HPDE6-E6E7 (cell line): Measurements from ENCODE around the gene CHD2.
"Not testable (repeated sequence)": the region's sequence is repeated elsewhere in the genome, so short reads cannot be mapped to it uniquely, and the experiment has no call there.

Experiments
- DNase-seq: peaks from one replicate; pipeline ENCODE4 v3.0.0; 2011; ENCODE audit warnings: missing footprints; ENCODE audit errors: extremely low spot score

Gene CHD2

GRCh38 chr15:93019090-93019489, 119.0 kb downstream of the CHD2 start:
- DNase-seq: no peak

GRCh38 chr15:93019971-93020370, 119.8 kb downstream of the CHD2 start:
- no peak for DNase-seq

DNA sequence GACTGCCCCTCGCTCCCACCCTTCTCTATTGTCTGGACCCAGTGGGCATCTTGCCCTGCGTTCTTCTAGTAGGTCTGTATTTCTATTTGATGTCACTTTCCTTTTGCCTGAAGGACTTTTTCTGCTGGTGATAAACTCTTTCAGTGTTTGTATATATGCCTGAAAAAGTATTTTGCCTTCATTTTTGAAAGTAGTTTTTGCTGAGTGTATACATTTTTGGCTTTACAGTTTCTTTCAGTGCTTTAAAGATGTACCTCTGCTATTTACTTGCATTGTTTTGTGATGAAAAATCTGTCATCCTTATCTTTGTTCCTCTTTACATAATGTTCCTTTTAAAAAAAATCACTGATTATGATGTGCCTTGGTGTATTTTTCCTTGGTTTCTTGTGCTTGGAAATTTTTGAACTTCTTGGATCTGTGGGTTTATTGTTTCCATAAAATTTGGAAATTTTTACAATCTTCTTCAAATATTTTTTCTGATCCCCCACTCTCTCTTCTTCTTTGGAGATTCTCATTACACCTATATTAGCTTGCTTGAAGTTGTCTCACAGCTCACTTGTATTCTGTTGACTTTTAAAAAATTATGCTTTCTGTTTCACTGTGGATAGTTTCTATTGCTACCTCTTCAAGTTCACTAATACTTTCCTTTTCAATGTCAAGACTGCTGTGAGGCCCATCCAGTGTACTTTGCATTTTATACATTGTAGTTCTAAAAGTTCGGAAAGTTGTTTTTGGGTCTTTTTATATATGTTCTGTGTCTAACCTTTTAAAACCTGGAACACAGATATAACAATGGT, 121.0 kb downstream of the CHD2 start:
- DNase-seq: no peak

DNA sequence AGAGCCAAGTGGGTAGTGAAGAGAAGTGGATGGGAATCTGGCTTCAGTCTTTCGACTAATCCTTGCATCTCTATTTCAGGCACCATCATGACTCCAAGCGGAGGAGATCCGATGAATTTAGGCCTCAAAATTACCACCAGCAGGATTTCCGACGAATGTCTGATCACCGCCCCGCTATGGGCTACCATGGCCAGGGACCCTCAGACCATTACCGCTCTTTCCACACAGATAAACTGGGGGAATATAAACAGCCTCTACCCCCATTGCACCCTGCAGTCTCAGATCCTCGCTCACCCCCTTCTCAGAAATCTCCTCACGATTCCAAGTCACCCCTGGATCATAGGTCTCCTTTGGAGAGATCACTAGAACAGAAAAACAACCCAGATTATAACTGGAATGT, 124.2 kb downstream of the CHD2 start:
- no peak for DNase-seq

GRCh38 chr15:93024716-93025624, 124.8 kb downstream of the CHD2 start:
- DNase-seq: no peak

DNA sequence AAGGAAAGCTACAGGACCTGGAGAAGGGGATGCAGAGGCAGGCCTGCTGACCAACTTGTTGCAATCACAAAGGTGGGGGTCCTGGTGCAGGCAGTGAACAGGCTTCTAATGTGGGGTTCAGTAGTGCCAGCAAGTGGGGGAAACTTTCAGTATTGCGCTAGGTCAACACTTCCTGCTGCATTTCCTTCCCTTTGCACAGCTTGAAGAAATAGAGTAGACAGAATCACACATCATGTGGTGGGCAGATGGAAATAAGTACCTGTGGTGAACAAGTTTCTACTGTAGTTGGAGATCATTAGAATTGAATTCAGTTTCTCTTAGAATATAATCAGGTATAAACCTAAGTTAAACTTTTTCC, 125.5 kb downstream of the CHD2 start:
- no peak for DNase-seq

DNA sequence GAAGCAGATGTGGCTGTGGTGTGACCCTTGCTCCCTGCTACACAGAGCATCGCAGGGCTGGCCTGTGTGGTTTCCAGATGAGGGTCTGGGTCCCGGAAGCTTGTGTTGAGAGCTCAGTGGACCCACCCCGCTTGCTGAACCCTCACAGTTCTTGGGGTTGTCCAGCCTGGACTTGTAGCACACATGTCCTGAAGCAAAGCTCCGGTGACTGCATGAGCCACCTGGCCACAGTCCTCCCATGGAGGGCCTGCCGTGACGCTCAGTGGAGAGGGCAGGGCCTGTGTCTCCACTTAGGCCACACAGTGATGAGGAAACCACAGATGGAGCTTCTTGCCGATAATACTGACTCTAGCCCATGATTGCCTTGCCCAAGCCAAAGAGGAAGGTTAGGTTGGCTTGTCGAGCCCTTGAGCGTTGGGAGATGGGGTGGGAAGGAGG, 126.3 kb downstream of the CHD2 start:
- no peak for DNase-seq

DNA sequence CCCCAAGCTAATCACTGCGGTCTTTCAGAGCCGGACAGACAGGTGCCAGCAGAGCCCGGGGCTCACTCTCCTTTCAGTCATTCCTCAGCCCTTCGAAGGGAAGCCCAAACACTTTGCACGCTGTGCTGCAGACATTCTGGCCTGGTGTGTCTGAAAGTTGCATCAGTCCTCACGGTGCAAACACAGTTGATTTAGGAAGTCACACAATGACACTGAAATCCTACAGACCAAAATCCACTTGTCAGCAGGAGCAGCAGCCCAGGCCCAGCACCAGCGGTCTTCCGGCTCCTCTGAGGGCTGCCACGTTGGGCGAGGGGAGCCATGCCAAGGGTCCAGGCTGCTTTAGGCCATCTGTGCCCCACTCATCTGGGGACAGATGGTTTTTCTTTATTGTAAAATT, 127.3 kb downstream of the CHD2 start:
- no peak for DNase-seq

DNA sequence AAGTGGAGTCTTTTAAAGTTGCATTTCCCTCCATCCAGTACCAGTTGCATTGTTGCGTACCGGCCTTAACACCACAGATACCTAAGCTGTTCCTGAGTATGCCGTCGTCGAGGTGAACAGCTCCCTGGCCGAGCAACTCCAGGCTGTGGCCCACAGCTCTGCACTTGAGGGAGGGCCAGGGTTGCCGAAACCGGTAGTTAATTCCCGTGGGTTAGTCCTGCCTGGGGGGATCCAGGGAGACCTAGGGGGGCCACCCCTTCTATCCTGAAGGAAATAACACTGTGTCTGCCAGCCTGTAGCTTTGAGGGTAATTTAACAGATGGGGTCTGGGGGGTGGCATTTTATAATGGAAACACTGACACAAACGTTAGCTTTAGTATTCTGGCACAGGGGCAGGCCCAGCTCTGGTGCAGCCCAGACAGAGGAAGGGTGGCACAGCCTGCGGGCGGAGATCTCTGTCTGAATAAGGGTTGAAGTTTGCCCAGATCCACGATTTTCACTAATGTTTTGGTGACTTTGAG, 128.0 kb downstream of the CHD2 start:
- no peak for DNase-seq

DNA sequence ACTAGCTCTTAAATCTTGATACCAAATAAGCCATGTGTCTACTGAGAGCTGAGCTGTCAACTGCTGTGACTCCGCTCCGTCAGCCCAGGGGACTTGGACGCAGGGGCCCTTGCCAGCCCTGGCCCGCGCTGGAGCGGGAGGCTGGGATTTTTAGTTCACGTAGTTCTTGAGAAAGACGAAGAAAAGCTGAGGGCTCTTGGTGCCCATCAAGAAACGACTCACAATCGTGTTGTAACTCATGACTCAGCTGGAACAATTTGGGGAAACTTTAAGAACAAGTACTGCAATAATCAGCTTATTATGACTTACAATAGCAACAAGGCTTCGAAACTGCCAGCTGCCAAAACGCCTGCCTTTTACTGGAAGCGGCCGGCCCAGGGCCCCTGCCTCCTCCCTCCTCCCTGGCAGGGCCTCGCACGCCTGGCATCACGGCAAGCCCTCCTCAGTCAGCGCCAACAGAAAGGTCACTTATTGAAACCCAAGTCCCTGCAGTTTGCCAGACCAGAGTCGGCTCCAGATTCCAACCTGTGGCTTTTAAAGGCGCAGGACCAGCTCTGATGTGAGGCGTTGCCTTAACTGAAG, 128.6 kb downstream of the CHD2 start:
- peak; percentile 35 for DNase-seq

- no peak for DNase-seq
Observed at GRCh38 chr15:93029214-93029835, 129.2 kb downstream of the CHD2 start.

- no peak for DNase-seq
Observed at GRCh38 chr15:93029836-93030429, 129.8 kb downstream of the CHD2 start.

GRCh38 chr15:93030430-93031102, 130.4 kb downstream of the CHD2 start:
- DNase-seq: peak; percentile 77

GRCh38 chr15:93031103-93031464, 131.0 kb downstream of the CHD2 start:
- no peak for DNase-seq

DNA sequence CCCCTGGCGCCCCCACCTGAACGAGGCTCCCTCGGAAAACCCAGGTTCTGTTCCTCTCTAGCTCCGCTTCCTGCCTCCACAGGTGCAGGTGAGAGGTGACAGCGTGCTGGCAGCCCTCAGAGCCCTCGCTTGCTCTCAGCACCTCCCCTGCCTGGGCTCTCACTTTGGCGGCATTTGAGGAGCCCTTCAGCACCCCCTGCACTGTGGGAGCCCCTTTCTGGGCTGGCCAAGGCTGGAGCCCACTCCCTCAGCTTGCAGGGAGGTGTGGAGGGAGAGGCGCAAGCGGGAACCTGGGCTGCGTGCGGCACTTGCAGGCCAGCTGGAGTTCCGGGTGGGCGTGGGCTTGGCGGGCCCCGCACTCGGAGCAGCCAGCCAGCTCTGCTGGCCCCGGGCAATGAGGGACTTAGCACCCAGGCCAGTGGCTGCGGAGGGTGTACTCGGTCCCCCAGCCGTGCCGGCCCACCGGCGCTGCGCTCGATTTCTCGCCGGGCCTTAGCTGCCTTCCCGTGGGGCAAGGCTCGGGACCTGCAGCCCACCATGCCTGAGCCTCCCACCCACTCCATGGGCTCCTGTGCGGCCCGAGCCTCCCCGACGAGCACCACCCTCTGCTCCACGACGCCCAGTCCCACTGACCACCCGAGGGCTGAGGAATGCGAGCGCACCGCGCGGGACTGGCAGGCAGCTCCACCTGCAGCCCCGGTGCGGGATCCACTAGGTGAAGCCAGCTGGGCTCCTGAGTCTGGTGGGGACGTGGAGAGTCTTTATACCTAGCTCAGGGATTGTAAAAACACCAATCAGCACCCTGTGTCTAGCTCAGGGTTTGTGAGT, 131.6 kb downstream of the CHD2 start:
- not testable (repeated sequence) for DNase-seq

DNA sequence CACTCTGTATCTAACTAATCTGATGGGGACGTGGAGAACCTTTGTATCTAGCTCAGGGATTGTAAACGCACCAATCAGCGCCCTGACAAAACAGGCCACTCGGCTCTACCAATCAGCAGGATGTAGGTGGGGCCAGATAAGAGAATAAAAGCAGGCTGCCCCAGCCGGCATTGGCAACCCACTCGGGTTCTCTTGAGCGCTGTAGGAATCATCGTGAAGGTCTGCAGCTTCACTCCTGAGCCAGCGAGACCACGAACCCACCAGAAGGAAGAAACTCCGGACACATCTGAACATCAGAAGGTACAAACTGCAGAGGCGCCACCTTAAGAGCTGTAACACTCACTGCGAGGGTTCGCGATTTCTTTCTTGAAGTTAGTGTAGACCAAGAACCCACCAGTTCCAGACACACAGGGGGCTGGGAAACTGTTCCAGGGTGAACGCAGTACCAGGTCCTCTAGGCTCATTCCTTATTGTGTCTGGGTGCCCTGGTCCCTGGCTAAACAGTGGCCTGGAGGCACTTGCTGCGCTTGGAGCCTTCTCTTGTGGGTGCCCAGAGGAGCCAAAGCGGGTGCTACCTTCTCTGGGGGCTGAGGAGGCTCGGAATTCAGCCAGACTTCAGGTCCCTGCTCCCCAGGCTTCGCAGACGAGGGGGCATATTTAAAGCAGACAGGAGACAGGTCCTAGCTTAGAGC, 132.5 kb downstream of the CHD2 start:
- not testable (repeated sequence) for DNase-seq

DNA sequence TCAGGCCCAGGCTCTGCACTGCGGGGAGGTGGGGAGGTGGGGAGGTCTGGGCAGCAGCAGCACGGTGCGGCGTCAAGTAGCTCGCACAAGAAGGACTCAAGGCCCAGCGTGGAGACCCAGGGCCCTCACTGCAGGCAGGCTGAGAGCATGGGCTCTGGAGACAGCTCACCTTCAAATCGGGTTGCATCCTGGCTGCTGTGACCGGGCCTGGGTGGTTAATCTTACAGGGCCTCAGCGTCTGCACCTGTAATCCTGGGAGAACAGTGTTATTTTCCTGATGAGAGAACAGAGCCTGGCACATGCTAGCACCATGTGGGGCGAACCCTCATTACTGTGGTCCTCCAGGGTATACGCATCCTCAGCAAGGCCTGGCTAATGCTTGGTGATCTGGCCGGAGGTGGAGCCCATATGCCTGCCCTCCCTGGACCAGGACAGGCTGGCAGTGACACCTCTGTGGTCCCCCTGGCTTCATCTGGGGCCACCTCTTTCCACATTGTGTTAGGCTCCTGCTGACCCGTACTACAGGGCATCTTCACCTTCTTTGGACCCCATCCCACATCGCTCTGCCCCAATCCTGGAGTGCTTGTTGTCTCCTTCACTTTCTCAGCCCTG, 133.4 kb downstream of the CHD2 start:
- no peak for DNase-seq

GRCh38 chr15:93034512-93034911, 134.4 kb downstream of the CHD2 start:
- DNase-seq: no peak
